HCT116 (cell line): ENCODE data around the gene CTNNA2. TPM values are rescaled to one million over a fixed set of nuclear protein-coding genes. Genes with fewer than 3 reads are reported as not detected.

Experiments used
- ATAC-seq: fragments of 200-7000 bp; cut with Tn5 transposase; 2 replicates; pipeline ENCODE4 v1.9.1; 2020; ENCODE audit warnings: mild to moderate bottlenecking, moderate library complexity
- BruUV-seq: library from RNA; stranded (reverse); fragments of 400-500 nt; replicated peaks from 2 replicates; lab custom pipeline; 2021; lab: Mats Ljungman, UMichigan
- CTCF ChIA-PET: fragments of 300-600 bp; sonication (Branson Sonifier 250); formaldehyde crosslinking; loops from one replicate; lab custom pipeline; 2021; ENCODE audit warnings: antibody characterized with exemption; lab: Charles Lee
- POLR2A ChIA-PET: fragments of 300-600, 350-600 bp; sonication (Branson Sonifier 250); formaldehyde crosslinking; loops from one replicate; lab custom pipeline; 2021; ENCODE audit warnings: antibody characterized with exemption; lab: Charles Lee
- RAD21 ChIA-PET, 2 experiments: fragments of 300-600 bp; sonication (Branson Sonifier 250); formaldehyde crosslinking; loops; one replicate each; lab custom pipeline; 2023; ENCODE audit warnings: low total read pairs in 2 of 2; ENCODE audit not compliant: uncharacterized antibody in 2 of 2, unreplicated experiment in 2 of 2, low non-redundant PET in 1 of 2; lab: Charles Lee
- DNase-seq: peaks from one replicate; pipeline ENCODE4 v3.0.0-alpha.2; 2010; ENCODE audit warnings: low read depth, low spot score
- H2AFZ ChIP-seq: fragments of 200-600 bp; shearing (Covaris generic), sonication (generic); 2 replicates; pipeline ENCODE4 v1.6.1; 2017; ENCODE audit warnings: low read depth, mixed run types, mixed read lengths, antibody characterized with exemption, low read length; ENCODE audit not compliant: poor library complexity, severe bottlenecking
- H3K27ac ChIP-seq: 2 replicates; pipeline ENCODE4 v1.5.1; 2012; ENCODE audit warnings: low read depth, low read length
- H3K27me3 ChIP-seq: fragments of 200-600 bp; sonication (generic); 2 replicates; pipeline ENCODE4 v1.6.1; 2016; ENCODE audit warnings: mixed run types, low read length, mixed read lengths; ENCODE audit not compliant: insufficient read depth
- H3K36me3 ChIP-seq, 2 experiments: fragments of 200-500 bp in 1 of 2; fragments of 200-600 bp in 1 of 2; sonication (Bioruptor generic) in 1 of 2; sonication (generic) in 1 of 2; 2 replicates each; pipeline versions ENCODE4 v1.5.1 to v1.6.1; 2014 to 2016; ENCODE audit warnings: low read length in 2 of 2, inconsistent platforms in 1 of 2, mixed read lengths in 1 of 2, mixed run types in 1 of 2; ENCODE audit not compliant: insufficient read depth in 2 of 2, control insufficient read depth in 1 of 2
- H3K4me1 ChIP-seq, 2 experiments: fragments of 200-600 bp in 1 of 2; sonication (generic) in 1 of 2; 2 replicates each; pipeline versions ENCODE4 v1.5.1 to v1.6.1; 2012 to 2017; ENCODE audit warnings: low read length in 2 of 2, inconsistent platforms in 1 of 2, mild to moderate bottlenecking in 1 of 2, mixed read lengths in 1 of 2, mixed run types in 1 of 2, moderate library complexity in 1 of 2; ENCODE audit not compliant: insufficient read depth in 2 of 2, control insufficient read depth in 1 of 2
- H3K4me2 ChIP-seq: fragments of 200-600 bp; sonication (generic); 2 replicates; pipeline ENCODE4 v1.6.1; 2017; ENCODE audit warnings: mixed run types, low read length, mixed read lengths
- H3K4me3 ChIP-seq, 2 experiments: fragments of 200-600 bp in 1 of 2; sonication (generic) in 1 of 2; replicated peaks in 1 of 2; 2 replicates each; pipeline ENCODE4 v1.5.1; 2011 to 2016; ENCODE audit warnings: low read length in 2 of 2, control low read depth in 1 of 2, low read depth in 1 of 2, mild to moderate bottlenecking in 1 of 2, mixed read lengths in 1 of 2, mixed run types in 1 of 2
- H3K79me2 ChIP-seq: fragments of 200-600 bp; sonication (generic); 2 replicates; pipeline ENCODE4 v1.6.1; 2017; ENCODE audit warnings: mild to moderate bottlenecking, mixed run types, low read length, moderate library complexity, mixed read lengths; ENCODE audit not compliant: insufficient read depth
- H3K9ac ChIP-seq: fragments of 200-600 bp; sonication (generic); 2 replicates; pipeline ENCODE4 v1.6.1; 2016; ENCODE audit warnings: low read length, mixed read lengths
- H3K9me2 ChIP-seq: fragments of 200-600 bp; sonication (generic), shearing (Covaris generic); 2 replicates; pipeline ENCODE4 v1.6.1; 2017; ENCODE audit warnings: mixed run types, mild to moderate bottlenecking, moderate library complexity; ENCODE audit not compliant: insufficient read depth
- H3K9me3 ChIP-seq, 2 experiments: fragments of 200-500 bp in 1 of 2; fragments of 200-600 bp in 1 of 2; sonication (Bioruptor generic) in 1 of 2; sonication (generic) in 1 of 2; 2 replicates each; pipeline ENCODE4 v1.6.1; 2014 to 2017; ENCODE audit warnings: low read length in 2 of 2, mixed read lengths in 2 of 2, inconsistent platforms in 1 of 2, low read depth in 1 of 2, mild to moderate bottlenecking in 1 of 2, mixed run types in 1 of 2, moderate library complexity in 1 of 2; ENCODE audit not compliant: control insufficient read depth in 1 of 2, insufficient read depth in 1 of 2
- H4K20me1 ChIP-seq: fragments of 200-600 bp; sonication (generic), shearing (Covaris generic); 2 replicates; pipeline ENCODE4 v1.6.1; 2017; ENCODE audit warnings: mixed run types, mild to moderate bottlenecking, moderate library complexity; ENCODE audit not compliant: insufficient read depth
- CEBPB ChIP-seq: IDR thresholded peaks from 2 replicates; pipeline ENCODE4 v1.6.1; 2012; ENCODE audit warnings: low read depth
- EGR1 ChIP-seq: IDR thresholded peaks from 2 replicates; pipeline ENCODE4 v1.6.1; 2012; ENCODE audit warnings: low read depth
- ELF1 ChIP-seq: IDR thresholded peaks from 2 replicates; pipeline ENCODE4 v1.6.1; 2012; ENCODE audit warnings: low read depth, borderline replicate concordance
- EZH2 ChIP-seq: fragments of 200-600 bp; sonication (generic); IDR thresholded peaks from 2 replicates; pipeline ENCODE4 v1.6.1; 2017; ENCODE audit warnings: antibody characterized with exemption, mixed run types
- EZH2phosphoT487 ChIP-seq: fragments of 200-600 bp; IDR thresholded peaks from 2 replicates; pipeline ENCODE4 v1.6.1; 2018; ENCODE audit warnings: antibody characterized with exemption, borderline replicate concordance
- FOSL1 ChIP-seq: IDR thresholded peaks from 2 replicates; pipeline ENCODE4 v1.6.1; 2012; ENCODE audit warnings: low read depth
- JUND ChIP-seq: IDR thresholded peaks from 2 replicates; pipeline ENCODE4 v1.6.1; 2012
- POLR2A ChIP-seq: IDR thresholded peaks from 2 replicates; pipeline ENCODE4 v1.7.0; 2011; ENCODE audit warnings: borderline replicate concordance; ENCODE audit not compliant: insufficient read depth, insufficient read length; ENCODE audit errors: extremely low read depth
- POLR2AphosphoS5 ChIP-seq: IDR thresholded peaks from 2 replicates; pipeline ENCODE4 v1.6.1; 2011; ENCODE audit warnings: mild to moderate bottlenecking, low read depth, low read length, moderate library complexity
- RAD21 ChIP-seq: IDR thresholded peaks from 2 replicates; pipeline ENCODE4 v1.6.1; 2012; ENCODE audit warnings: low read depth, mild to moderate bottlenecking
- SIN3A ChIP-seq: IDR thresholded peaks from 2 replicates; pipeline ENCODE4 v1.6.1; 2012; ENCODE audit warnings: low read depth
- SP1 ChIP-seq: IDR thresholded peaks from 2 replicates; pipeline ENCODE4 v1.6.1; 2012; ENCODE audit warnings: low read depth
- SRF ChIP-seq: IDR thresholded peaks from 2 replicates; pipeline ENCODE4 v1.6.1; 2012; ENCODE audit warnings: low read depth
- TCF7L2 ChIP-seq: IDR thresholded peaks from 2 replicates; pipeline ENCODE4 v1.7.0; 2011; ENCODE audit warnings: borderline replicate concordance, inconsistent platforms; ENCODE audit not compliant: insufficient read depth, insufficient read length; ENCODE audit errors: extremely low read depth
- YY1 ChIP-seq: IDR thresholded peaks from 2 replicates; pipeline ENCODE4 v1.6.1; 2011; ENCODE audit warnings: low read length, low read depth, moderate library complexity, mild to moderate bottlenecking; ENCODE audit not compliant: insufficient replicate concordance; ENCODE audit errors: extremely low read depth
- ZNF274 ChIP-seq: fragments of 200-500 bp; sonication (Bioruptor generic); IDR thresholded peaks from 2 replicates; pipeline ENCODE4 v1.6.1; 2014; ENCODE audit warnings: mild to moderate bottlenecking, low read depth, low read length, inconsistent platforms
- intact Hi-C: fragments of 100-400 bp; cut with micrococcal nuclease; formaldehyde crosslinking; loops from 2 replicates; pipeline ENCODE4 v1.10.0; 2022
- total RNA-seq: library from RNA; stranded (reverse); gene quantifications from one replicate; pipeline ENCODE4 v1.2.1, GENCODE V29; 2021; ENCODE audit not compliant: unreplicated experiment
- TF ChIP-seq, protein P1 (sequence below), 3 experiments: fragments of 200-600 bp in 1 of 3; sonication (generic) in 1 of 3; IDR thresholded peaks in 2 of 3; conservative IDR thresholded peaks in 1 of 3; 2 replicates each; pipeline ENCODE4 v1.5.1; 2012 to 2017; ENCODE audit warnings: low read depth in 2 of 3, low read length in 2 of 3, antibody characterized with exemption in 1 of 3, borderline replicate concordance in 1 of 3, control low read depth in 1 of 3, mild to moderate bottlenecking in 1 of 3, mixed read lengths in 1 of 3, mixed run types in 1 of 3, moderate library complexity in 1 of 3; ENCODE audit not compliant: insufficient read depth in 1 of 3
- TF ChIP-seq, protein P2 (sequence below): IDR thresholded peaks from 2 replicates; pipeline ENCODE4 v1.6.1; 2012
- TF ChIP-seq, protein P3 (sequence below): IDR thresholded peaks from 2 replicates; pipeline ENCODE4 v1.6.1; 2011; ENCODE audit warnings: mild to moderate bottlenecking, low read length, moderate library complexity; ENCODE audit not compliant: insufficient replicate concordance; ENCODE audit errors: extremely low read depth
- TF ChIP-seq, protein P4 (sequence below): IDR thresholded peaks from 2 replicates; pipeline ENCODE4 v1.6.1; 2012; ENCODE audit warnings: low read depth

CTNNA2 gene
- total RNA-seq, 1 experiment from 2014 or later: not detected

DNA sequence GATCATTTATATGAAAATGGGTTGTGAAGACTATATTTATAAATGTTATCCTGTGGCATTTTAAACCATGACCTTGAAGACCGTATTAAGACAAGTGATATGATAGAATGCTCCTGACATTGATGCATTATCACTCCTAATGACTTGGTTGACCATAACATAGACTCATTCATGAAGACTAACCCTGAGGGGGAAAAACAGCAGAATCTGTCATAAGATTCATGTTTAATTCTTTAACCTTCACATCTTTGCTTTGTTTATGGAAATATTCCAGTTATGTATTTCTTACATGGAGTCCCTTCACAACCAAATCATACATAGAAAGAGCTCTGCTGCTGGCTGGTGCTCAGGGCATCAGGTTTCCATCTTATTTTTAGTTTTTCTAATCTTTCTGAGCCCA, 78.4 kb downstream of the CTNNA2 start:
- H3K9me2 ChIP-seq: no peaks in the 10 kb centered on the region
- no peak overlapping the region for H2AFZ ChIP-seq
- DNase-seq: no peak
- no peak for ATAC-seq
- TF ChIP-seq YY1: no peak
- no peak for TF ChIP-seq POLR2AphosphoS5
- no peak for TF ChIP-seq JUND
- no peak for TF ChIP-seq EZH2
- TF ChIP-seq, protein P1, sequence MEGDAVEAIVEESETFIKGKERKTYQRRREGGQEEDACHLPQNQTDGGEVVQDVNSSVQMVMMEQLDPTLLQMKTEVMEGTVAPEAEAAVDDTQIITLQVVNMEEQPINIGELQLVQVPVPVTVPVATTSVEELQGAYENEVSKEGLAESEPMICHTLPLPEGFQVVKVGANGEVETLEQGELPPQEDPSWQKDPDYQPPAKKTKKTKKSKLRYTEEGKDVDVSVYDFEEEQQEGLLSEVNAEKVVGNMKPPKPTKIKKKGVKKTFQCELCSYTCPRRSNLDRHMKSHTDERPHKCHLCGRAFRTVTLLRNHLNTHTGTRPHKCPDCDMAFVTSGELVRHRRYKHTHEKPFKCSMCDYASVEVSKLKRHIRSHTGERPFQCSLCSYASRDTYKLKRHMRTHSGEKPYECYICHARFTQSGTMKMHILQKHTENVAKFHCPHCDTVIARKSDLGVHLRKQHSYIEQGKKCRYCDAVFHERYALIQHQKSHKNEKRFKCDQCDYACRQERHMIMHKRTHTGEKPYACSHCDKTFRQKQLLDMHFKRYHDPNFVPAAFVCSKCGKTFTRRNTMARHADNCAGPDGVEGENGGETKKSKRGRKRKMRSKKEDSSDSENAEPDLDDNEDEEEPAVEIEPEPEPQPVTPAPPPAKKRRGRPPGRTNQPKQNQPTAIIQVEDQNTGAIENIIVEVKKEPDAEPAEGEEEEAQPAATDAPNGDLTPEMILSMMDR (IDR thresholded peaks at IDR 0.05 in 2 of 3, conservative IDR thresholded peaks at IDR 0.05 in 1 of 3; ENCODE audit: borderline replicate concordance in 1 of 3, insufficient read depth in 1 of 3, low read depth in 2 of 3, low read length in 2 of 3): no peak
- TF ChIP-seq, protein P2, sequence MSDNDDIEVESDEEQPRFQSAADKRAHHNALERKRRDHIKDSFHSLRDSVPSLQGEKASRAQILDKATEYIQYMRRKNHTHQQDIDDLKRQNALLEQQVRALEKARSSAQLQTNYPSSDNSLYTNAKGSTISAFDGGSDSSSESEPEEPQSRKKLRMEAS: no peak
- no peak for TF ChIP-seq POLR2A
- no peak for TF ChIP-seq SRF
- TF ChIP-seq, protein P3, sequence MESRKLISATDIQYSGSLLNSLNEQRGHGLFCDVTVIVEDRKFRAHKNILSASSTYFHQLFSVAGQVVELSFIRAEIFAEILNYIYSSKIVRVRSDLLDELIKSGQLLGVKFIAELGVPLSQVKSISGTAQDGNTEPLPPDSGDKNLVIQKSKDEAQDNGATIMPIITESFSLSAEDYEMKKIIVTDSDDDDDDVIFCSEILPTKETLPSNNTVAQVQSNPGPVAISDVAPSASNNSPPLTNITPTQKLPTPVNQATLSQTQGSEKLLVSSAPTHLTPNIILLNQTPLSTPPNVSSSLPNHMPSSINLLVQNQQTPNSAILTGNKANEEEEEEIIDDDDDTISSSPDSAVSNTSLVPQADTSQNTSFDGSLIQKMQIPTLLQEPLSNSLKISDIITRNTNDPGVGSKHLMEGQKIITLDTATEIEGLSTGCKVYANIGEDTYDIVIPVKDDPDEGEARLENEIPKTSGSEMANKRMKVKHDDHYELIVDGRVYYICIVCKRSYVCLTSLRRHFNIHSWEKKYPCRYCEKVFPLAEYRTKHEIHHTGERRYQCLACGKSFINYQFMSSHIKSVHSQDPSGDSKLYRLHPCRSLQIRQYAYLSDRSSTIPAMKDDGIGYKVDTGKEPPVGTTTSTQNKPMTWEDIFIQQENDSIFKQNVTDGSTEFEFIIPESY: no peak
- TF ChIP-seq, protein P4, sequence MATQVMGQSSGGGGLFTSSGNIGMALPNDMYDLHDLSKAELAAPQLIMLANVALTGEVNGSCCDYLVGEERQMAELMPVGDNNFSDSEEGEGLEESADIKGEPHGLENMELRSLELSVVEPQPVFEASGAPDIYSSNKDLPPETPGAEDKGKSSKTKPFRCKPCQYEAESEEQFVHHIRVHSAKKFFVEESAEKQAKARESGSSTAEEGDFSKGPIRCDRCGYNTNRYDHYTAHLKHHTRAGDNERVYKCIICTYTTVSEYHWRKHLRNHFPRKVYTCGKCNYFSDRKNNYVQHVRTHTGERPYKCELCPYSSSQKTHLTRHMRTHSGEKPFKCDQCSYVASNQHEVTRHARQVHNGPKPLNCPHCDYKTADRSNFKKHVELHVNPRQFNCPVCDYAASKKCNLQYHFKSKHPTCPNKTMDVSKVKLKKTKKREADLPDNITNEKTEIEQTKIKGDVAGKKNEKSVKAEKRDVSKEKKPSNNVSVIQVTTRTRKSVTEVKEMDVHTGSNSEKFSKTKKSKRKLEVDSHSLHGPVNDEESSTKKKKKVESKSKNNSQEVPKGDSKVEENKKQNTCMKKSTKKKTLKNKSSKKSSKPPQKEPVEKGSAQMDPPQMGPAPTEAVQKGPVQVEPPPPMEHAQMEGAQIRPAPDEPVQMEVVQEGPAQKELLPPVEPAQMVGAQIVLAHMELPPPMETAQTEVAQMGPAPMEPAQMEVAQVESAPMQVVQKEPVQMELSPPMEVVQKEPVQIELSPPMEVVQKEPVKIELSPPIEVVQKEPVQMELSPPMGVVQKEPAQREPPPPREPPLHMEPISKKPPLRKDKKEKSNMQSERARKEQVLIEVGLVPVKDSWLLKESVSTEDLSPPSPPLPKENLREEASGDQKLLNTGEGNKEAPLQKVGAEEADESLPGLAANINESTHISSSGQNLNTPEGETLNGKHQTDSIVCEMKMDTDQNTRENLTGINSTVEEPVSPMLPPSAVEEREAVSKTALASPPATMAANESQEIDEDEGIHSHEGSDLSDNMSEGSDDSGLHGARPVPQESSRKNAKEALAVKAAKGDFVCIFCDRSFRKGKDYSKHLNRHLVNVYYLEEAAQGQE: no peak
- TF ChIP-seq SIN3A: no peak
- TF ChIP-seq ELF1: no peak
- TF ChIP-seq RAD21: no peak
- TF ChIP-seq EGR1: no peak
- TF ChIP-seq CEBPB: no peak
- no peak for TF ChIP-seq TCF7L2
- no peak for TF ChIP-seq ZNF274
- no peak for TF ChIP-seq EZH2phosphoT487
- TF ChIP-seq SP1: no peak
- no peak for TF ChIP-seq FOSL1
- H3K27ac ChIP-seq: no peak overlapping the region
- CTCF ChIA-PET: no interaction called here
- no peak overlapping the region for H3K4me3 ChIP-seq
- BruUV-seq: no TSS peak
- H3K9ac ChIP-seq: no peak overlapping the region
- no peaks in the 10 kb centered on the region for H4K20me1 ChIP-seq
- H3K36me3 ChIP-seq: no peaks in the 10 kb centered on the region
- H3K4me1 ChIP-seq: no peaks in the 10 kb centered on the region
- peaks cover 11 to 32% of the 10 kb centered on the region in 2 experiments; a peak in 2 of 4 replicates for H3K9me3 ChIP-seq
- no peaks in the 10 kb centered on the region for H3K79me2 ChIP-seq
- H3K27me3 ChIP-seq: no peaks in the 10 kb centered on the region
- RAD21 ChIA-PET: no interaction called here
- no peak overlapping the region for H3K4me2 ChIP-seq
- POLR2A ChIA-PET: no interaction called here
- intact Hi-C loops: no loop called here
